Measurements from ENCODE around the gene ENPP7.
A peak's percentile ranks its signal among the peaks of the same experiment; 100 is the strongest.

The ENPP7 gene

GRCh38 chr17:79704691-79705090, 26.1 kb upstream of the ENPP7 start:
- no peak for DNase-seq

DNA sequence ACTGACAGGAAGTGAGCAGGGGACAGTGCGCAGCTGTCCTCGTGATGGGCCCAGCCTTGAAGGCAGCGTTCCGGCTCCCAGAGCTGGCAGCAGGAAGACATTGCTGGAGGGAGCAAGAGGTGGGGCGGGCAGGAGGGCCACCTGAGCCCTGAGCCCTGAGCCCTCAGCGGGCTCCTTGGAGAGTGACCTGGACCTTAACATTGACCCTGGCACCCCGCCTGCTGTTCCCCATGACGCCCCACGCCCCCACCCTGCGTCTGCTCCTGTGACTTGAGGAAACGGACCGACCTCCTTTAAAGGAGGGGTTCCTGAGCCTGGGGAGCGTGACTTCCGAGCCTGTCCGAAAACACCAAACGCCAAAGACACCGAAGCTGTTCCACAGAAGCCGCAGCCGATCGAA, 25.1 kb upstream of the ENPP7 start:
- no peak for DNase-seq

DNA sequence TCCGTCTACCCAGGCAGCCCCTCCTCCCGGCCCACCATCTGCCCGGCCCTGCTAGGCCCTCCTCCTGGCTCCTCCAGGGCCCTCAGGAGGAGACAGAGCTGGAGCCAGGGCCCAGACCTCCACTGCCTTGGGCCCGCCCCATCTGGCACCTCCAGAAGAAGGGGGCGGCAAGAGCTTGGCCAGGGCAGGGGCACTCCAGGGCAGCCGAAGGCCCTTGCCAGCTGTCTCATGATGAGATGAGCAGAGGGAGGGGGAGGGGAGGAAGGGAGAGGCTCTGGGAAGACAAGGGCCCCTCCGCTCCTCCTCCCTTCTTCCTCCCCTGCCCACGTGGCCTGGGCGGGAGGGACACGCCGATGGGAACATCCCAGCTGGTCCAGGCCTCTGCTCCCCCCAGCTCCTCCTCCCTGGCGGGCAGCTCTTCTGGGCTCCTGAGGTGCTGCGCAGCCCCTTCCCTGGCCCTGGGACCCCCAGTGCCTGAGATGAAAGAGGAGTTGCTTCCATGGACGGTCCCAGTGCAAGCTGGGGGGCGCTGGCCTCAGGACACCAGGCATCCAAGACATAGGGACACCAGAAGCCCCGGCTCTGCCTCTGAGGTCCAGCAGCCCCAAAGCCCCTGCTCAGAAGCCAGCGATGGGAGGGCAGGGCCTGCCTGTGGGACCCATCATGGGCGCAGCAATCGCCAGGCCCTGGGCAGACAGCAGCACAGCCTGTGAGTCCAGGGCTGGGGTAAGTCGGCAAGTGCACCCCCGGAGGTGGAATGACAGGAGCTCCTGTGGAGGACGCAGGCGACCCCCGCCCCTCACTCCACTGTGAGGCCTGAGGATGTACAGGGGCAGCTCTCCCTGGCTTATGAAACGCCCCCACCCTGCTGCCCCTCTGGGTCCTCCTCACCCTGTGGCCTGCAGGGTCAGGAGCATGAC, 23.6 kb upstream of the ENPP7 start:
- DNase-seq = no peak

- no peak for DNase-seq
These were observed 22.5 kb upstream of the ENPP7 start for GRCh38 chr17:79707931-79708891.

- DNase-seq = no peak
These were observed 18.9 kb upstream of the ENPP7 start for GRCh38 chr17:79711715-79712305.

DNA sequence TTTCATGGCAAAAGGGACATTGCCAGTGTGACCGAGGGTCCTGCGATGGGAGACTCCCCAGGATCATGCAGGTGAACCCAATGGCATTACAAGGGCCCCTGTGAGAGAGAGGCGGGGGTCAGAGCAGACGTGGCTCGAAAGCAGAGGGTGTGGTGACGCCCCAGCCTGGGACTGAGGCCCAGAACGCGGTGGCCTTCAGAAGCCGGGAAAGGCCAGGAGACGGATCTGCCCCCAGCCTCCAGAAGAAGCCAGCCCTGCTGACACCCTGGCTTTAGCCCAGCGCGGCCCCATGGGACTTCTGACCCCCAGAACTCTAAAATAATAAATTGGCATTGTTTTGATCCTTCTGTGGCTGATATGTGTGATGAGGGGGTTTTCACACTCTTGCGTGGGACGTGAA, 17.4 kb upstream of the ENPP7 start:
- no peak for DNase-seq

DNA sequence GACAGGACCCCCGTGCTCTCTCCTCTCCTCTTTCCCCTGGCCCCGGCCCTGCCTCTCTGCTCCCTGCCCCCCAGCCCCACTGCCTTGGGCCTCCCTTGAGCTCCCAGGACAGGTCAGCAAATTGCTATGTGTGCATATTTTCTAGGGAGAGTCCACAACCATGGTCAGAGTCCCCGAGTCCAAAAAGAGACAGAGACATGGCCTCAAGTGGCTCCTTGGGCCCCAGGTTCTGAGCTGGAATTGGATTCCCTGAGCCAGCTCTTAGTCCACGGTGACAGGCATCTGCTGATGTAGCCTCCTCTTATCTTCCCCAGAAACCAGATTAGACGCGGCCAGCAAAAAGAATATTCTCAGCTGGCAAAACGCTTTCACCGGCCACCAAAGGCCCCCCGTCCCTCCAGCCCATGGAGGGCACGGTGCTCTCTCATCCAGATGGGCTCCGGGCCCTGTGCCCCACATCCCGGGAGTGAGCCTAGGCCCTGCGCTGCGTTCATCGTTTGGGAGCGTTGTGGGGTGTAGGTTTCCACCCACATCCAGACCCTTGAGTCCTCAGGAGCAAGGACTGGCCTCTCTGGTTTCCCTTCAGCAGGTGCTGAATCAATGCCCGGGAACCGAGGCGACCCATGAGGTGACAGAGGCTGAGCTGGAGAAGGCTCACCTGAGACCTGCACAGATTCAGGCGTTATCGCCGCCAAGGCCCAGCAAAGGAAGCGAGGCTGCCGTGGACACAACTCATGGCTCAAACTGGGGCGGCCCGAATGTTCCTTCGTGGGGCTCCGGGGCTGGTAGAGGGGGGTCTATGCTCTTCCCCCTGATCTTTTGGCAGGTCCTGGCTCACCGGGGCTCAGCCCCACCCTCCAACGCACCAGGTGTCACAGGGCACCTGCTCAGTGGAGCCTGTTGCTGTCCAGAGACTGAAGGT, 16.3 kb upstream of the ENPP7 start:
- no peak for DNase-seq

DNA sequence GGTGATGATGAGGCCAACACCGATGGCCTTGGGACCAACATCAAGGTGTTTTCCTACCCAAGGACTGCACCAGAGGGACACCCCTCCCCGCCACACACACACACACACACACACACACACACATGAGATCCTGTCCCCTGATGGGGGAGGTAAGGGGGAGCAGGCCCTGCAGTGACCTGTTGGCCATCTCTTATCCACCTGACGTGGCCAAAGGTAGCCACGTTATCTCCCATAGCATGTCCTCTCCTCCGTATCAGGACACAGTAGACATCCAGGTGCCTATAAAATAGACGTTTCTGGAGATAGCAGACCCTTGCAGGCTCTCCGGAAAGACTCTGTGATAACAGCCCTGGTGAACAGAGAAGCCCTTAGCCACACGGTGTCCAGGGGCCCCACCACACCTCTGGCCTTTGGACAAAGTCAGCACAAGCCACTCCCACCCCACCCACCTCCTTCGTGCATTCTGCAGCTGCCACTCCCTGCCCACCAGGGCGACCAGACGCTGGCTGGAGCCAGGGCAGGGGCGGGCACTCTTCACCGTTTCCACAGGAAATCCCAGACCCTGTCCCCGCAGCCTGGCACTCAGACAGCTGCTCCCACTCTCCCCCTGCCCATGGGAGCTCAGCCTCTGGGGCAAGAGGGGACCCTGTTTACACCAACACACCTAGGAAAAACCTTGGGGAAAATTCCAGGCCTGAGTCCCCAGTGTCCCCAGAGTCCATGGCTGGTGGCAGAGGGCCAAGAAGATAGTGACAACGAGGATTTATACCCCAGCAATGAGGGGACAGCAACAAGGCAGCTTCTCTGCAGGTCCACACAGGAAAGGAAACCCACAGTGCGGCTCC, 15.4 kb upstream of the ENPP7 start:
- no peak for DNase-seq

GRCh38 chr17:79715943-79716797, 14.6 kb upstream of the ENPP7 start:
- no peak for DNase-seq

- DNase-seq = no peak
These were observed 9.9 kb upstream of the ENPP7 start for GRCh38 chr17:79720705-79721292.

- no peak for DNase-seq
These were observed 8.6 kb upstream of the ENPP7 start for GRCh38 chr17:79721993-79722671.

DNA sequence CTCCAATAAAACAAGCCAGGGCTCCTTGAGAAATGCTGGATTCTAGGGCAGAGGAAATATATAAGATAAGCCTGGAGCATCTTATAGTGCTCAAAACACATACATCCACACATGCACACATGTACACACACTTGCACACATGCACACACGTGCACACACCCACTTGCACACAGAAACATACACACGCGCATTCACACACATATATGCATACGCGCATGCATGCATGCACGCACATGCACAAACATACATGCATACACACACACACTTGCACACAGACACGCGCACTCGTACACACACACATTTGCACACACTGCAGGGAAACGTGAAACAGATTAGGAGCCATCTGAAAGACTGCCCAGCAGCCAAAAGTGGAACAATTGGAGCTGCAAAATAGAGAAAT, 8.0 kb upstream of the ENPP7 start:
- DNase-seq = no peak

GRCh38 chr17:79728169-79728907, 2.4 kb upstream of the ENPP7 start:
- DNase-seq = peak; percentile 24

DNA sequence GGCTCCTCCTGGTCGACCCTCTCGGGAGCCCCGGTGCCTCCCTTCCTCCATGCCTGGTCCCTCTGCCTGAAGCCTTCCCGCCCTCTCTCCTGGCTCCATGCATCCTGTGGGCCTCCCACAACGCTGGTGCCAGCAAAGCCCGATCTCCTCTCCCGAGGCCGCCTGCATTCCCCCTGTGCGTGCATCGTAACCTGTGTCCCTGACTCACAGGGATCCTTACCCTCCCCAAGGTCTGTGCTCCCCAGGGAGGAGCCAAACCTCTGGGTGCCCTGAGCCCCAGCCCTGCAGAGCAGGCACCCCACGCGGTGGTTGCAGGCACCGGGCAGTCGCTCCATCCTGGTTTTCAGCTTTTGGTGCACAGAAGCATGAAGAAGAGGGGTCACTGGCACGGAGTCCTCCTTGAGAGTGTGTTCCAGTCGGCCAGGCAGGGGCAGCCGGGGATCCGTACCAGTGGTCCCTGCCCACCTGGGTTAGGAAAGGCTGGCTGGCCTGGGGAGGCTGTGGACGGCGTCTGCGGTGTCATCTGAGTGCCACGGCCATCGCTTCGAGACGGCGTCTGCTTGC, 1.8 kb upstream of the ENPP7 start:
- no peak for DNase-seq

- no peak for DNase-seq
These were observed 982 bp upstream of the ENPP7 start for GRCh38 chr17:79729761-79730160.

GRCh38 chr17:79730437-79730768, 340 bp upstream of the ENPP7 start:
- DNase-seq = no peak

DNA sequence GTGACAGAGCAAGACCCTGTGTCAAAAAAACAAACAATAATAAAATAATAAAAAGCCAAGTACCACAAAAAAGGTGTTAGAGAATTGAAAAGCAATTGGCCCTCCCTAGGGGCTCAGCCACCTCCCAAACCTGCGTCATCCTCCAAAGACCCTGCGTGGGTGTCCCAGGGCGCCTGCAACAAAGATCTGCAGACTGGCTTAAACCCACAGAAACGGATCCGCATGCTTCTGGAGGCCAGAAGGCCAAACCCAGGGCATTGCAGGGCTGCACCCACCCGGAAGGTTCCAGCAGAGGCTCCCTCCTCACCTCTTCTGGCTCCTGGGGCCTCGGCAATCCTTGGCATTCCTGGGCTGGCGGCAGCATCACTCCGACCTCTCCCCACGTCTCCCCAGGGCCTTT, 1.5 kb downstream of the ENPP7 start:
- DNase-seq = no peak
